Measurements from ENCODE around the gene NSUN7. TPM values are rescaled to one million over a fixed set of nuclear protein-coding genes. Genes with fewer than 3 reads are reported as not detected.
"Not testable (repeated sequence)": the region's sequence is repeated elsewhere in the genome, so short reads cannot be mapped to it uniquely, and the experiment has no call there.

The NSUN7 gene
- total RNA-seq, 6 experiments from 2014 or later = 0.18 to 0.61 (median 0.36) TPM

DNA sequence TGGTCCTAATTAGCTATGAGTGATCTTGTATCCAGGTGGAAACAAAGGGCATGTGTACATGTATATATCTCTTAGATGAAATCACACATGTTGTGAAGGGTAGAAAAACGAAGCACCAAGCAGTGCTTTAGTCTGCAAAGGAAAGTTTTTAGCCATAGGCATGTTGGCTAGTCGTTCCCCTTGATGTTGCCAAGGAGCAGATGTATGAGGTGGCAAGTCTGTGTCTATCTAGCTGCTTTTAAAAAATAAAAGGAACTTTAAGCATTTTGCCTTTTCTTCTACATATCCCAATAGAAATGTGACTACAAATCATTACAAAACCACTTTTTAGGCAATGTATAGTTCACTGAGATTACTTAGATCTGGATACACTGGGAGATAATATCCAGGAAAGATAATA is 63.1 kb downstream of the NSUN7 start:
- Histone ChIP-seq H3K36me3 (peaks cover 0 to 16% (median 5%) of the 10 kb centered on the region in 4 donors), H3K4me3 (no peak overlapping the region), H3K4me1 (peaks cover 0 to 7% (median 0%) of the 10 kb centered on the region in 4 donors), H3K9me3 (no peaks in the 10 kb centered on the region), H3K27ac (peak overlapping the region in 2 of 3 donors; percentile 13 to 25), H3K27me3 (no peaks in the 10 kb centered on the region)
- TF ChIP-seq, protein P1, sequence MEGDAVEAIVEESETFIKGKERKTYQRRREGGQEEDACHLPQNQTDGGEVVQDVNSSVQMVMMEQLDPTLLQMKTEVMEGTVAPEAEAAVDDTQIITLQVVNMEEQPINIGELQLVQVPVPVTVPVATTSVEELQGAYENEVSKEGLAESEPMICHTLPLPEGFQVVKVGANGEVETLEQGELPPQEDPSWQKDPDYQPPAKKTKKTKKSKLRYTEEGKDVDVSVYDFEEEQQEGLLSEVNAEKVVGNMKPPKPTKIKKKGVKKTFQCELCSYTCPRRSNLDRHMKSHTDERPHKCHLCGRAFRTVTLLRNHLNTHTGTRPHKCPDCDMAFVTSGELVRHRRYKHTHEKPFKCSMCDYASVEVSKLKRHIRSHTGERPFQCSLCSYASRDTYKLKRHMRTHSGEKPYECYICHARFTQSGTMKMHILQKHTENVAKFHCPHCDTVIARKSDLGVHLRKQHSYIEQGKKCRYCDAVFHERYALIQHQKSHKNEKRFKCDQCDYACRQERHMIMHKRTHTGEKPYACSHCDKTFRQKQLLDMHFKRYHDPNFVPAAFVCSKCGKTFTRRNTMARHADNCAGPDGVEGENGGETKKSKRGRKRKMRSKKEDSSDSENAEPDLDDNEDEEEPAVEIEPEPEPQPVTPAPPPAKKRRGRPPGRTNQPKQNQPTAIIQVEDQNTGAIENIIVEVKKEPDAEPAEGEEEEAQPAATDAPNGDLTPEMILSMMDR (IDR thresholded peaks at IDR 0.05) = no peak
- DNase-seq (no peak), ATAC-seq (no peak)
- intact Hi-C loops (cut with DNase I) = no loop called here
- 85% methylated on average over 2 of the region's 2 CpGs for WGBS (ENCODE audit: insufficient coverage, low coverage, low lambda C conversion rate, missing lambda C conversion rate)

DNA sequence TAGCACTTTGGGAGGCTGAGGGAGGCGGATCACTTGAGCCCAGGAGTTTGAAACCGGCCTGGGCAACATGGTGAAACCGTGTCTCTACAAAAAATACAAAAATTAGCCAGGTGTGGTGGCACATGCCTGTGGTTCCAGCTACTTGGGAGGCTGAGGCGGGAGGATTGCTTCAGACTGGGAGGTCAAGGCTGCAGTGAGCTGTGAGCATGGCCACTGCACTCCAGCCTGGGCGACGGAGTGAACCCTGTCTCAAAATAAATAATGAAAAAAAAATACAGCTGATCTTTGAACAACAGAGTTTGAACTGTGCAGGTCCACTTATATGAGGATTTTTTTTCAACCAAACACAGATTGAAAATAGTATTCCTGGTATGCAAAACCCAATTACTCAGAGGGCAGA is 67.4 kb downstream of the NSUN7 start:
- H3K9me3 ChIP-seq; H3K27ac ChIP-seq; H3K4me3 ChIP-seq; H3K4me1 ChIP-seq; intact Hi-C loops (cut with DNase I); DNase-seq; H3K27me3 ChIP-seq: not testable (repeated sequence)
- peak in 1 of 4 donors; percentile 54 for ATAC-seq
- WGBS (ENCODE audit: insufficient coverage, low coverage, low lambda C conversion rate, missing lambda C conversion rate) = 72% methylated on average over 6 of the region's 6 CpGs
- H3K36me3 ChIP-seq = peaks cover 0 to 24% (median 5%) of the 10 kb centered on the region in 4 donors

DNA sequence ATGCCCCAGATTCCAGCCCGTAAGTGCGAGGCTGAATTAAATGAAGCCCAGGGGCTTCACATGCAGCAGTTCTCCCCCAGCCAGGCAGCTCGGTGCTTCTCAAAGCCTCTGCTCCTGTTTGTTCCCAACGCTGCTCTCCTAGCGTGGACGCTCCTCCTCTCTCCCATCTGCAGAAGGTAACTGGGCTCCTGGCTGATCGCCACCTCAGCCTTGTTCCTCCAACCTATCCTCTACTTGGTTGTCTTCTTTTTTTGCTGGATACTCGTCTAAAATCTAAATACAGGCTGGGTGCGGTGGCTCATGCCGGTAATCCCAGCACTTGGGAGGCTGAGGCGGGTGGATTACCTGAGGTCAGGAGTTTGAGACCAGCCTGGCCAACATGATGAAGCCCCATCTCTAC is 70.3 kb downstream of the NSUN7 start:
- ATAC-seq (no peak), DNase-seq (no peak)
- H3K4me3 ChIP-seq = no peak overlapping the region
- no peak overlapping the region for H3K27ac ChIP-seq
- H3K9me3 ChIP-seq = no peaks in the 10 kb centered on the region
- 95% methylated on average over 9 of the region's 11 CpGs for WGBS (ENCODE audit: insufficient coverage, low coverage, low lambda C conversion rate, missing lambda C conversion rate)
- no peaks in the 10 kb centered on the region for H3K4me1 ChIP-seq
- TF ChIP-seq, protein P1 (IDR thresholded peaks at IDR 0.05) = no peak
- H3K36me3 ChIP-seq = peaks cover 0 to 28% (median under 1%) of the 10 kb centered on the region in 4 donors
- intact Hi-C loops (cut with DNase I) = no loop called here
- no peaks in the 10 kb centered on the region for H3K27me3 ChIP-seq

DNA sequence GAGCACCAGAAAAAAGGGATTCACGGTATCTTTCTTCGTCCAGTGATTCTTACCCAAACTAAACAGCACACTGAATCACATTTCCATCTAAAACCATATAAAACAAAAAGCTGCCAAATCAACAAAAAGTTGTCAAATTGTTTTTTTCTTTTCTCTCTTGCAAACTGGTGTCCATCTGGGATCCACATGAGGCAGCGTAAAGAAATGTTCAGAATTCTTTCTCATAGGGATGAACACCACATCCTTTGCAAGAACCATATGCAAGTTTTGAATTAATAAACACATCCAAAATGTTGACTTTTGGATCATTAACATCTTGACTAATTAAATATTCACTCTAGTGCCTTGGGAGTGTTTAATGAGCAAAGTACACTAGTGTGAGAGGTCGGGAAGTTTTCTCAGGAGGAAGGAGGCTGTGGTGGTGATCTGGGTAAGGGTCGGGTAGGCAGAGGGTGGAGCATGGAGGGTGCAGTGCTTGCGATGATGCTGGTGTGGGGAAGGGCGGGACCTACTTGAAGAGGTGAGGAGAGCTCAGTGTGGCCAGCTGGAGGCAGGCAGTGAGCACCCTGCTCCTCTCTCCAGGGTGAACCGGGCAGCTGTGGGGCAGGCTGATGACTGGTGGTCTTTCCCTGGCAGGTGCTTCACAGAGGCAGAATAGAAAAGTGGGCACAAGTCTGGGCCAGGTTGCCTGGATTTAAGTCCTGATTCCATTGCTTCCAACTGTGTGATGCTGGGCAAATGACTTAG is 72.8 kb downstream of the NSUN7 start:
- 92% methylated on average over 8 of the region's 8 CpGs for WGBS (ENCODE audit: insufficient coverage, low coverage, low lambda C conversion rate, missing lambda C conversion rate)
- no peak for TF ChIP-seq POLR2A (IDR thresholded peaks at IDR 0.05)
- TF ChIP-seq, protein P1 (IDR thresholded peaks at IDR 0.05) = no peak
- DNase-seq = no peak
- intact Hi-C loops (cut with DNase I) = no loop called here
- no peaks in the 10 kb centered on the region for H3K9me3 ChIP-seq
- no peak overlapping the region for H3K4me3 ChIP-seq
- no peak overlapping the region for H3K27ac ChIP-seq
- ATAC-seq = peak in 1 of 4 donors; percentile 26
- H3K36me3 ChIP-seq = peaks cover 0 to 27% (median 2%) of the 10 kb centered on the region in 4 donors
- H3K4me1 ChIP-seq = no peaks in the 10 kb centered on the region
- no peaks in the 10 kb centered on the region for H3K27me3 ChIP-seq

DNA sequence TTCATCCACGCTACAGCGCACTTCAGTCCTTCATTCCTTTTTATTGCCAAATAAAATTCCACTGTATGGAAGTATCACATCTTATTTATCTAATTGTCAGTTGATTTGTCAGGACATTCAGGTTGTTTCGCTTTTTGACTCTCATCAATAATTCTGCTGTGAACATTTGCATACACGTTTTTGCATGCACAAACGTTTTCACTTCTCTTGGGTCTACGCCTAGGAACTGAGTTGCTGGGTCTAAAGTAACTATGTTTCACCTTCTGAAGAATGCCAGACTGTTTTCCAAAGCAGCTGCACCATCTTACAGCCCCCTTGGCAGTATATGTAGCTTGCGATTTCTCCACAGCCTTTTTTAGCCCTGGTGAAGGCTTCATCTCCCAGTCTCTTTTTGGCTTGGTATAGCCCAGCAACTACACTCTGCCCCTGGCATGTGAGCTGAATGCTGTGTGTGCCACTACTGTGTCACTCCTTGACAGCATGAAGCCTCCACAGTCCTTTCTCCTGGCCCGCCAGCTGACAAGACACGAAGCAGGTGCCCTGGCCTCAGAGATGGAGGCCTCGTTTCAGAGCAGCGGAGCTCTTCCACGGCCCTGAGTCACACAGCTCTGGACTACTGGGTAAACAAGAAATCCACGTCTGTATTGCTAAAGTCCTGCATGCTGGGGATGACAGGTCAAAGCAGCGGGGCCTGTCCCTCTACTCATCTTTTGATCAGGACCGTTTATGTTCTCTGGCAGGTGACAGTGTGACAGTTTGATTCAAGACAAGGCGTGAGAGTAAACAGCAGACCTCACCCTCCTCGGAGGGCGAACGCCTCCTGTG is 75.5 kb downstream of the NSUN7 start:
- ATAC-seq (no peak), DNase-seq (no peak)
- Histone ChIP-seq H3K36me3 (peaks cover 0 to 30% (median 2%) of the 10 kb centered on the region in 4 donors), H3K9me3 (no peaks in the 10 kb centered on the region), H3K27me3 (no peaks in the 10 kb centered on the region), H3K4me3 (no peak overlapping the region), H3K27ac (no peak overlapping the region), H3K4me1 (no peaks in the 10 kb centered on the region)
- intact Hi-C loops (cut with DNase I) = no loop called here
- TF ChIP-seq, protein P1 (IDR thresholded peaks at IDR 0.05) = no peak
- no peak for TF ChIP-seq POLR2A (IDR thresholded peaks at IDR 0.05)
- 86% methylated on average over 14 of the region's 19 CpGs for WGBS (ENCODE audit: insufficient coverage, low coverage, low lambda C conversion rate, missing lambda C conversion rate)
